Measurements from ENCODE around the gene ADORA1. TPM values are rescaled to one million over a fixed set of nuclear protein-coding genes. Genes with fewer than 3 reads are reported as not detected.

Gene ADORA1
- total RNA-seq, 2 experiments from 2014 or later: not detected

DNA sequence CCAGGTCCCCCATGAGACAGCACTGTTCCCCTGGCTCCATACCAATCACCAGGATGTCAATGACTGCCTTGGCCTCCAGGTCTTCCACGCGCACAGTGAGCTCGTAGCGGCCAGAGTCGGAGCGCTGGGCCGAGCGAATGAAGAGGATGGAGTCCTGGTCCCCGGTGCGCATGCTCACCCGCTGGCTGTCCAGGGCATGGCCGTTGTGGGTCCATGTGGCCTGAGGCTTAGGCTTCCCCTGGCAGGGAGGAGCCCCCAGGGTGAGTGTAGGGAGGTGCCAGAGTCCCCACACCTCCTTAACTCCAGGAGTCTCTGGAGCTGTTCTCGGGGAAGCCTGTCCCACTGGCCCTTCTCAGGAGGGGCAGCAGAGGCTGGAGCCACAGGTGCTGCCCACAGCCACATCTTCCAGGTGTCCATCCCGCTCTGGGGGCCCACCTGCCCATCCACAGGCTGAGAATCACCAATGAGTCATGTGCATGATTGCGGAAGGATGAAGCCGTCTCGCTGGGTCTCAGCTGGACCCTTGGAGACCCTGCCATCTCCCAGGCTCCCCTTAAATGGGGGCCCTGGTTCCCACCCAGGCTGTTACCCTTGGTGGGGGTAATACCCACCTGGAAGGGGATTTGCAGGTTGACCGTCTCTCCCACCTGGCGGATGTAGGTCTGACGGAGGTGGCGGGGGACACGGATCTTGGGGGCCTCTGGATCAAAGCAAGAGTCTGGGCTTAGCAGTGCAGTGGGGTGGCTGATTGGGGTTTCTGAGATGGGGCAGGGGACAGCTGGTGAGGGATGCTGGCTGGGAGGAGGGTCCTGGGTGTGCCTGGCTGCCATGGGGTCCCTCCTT, 44.0 kb downstream of the ADORA1 start:
- CTCF ChIA-PET (ENCODE audit: unreplicated experiment): interaction anchor here (0.6 kb wide), 1 partner anchor 420 kb away, joined by 3 read pairs; no protein-coding TSS in a partner anchor
- Histone ChIP-seq H3K79me2 (ENCODE audit: insufficient read depth, low read depth, low read length) (no peaks in the 10 kb centered on the region), H3K9me3 (ENCODE audit: low read length) (no peaks in the 10 kb centered on the region), H4K20me1 (ENCODE audit: insufficient read depth, low read length) (no peaks in the 10 kb centered on the region), H3K4me2 (ENCODE audit: low read length) (no peak overlapping the region), H3K4me3 (ENCODE audit: low read depth, low read length, poor library complexity, severe bottlenecking) (no peak overlapping the region), H3K36me3 (ENCODE audit: insufficient read depth, low read length) (no peaks in the 10 kb centered on the region), H2AFZ (ENCODE audit: low read length) (no peak overlapping the region), H3K9me2 (ENCODE audit: insufficient read depth, low read length) (no peaks in the 10 kb centered on the region), H3K27ac (ENCODE audit: low read depth, low read length, poor library complexity, severe bottlenecking) (no peak overlapping the region), H3K4me1 (ENCODE audit: insufficient read depth, low read length, poor library complexity, severe bottlenecking) (no peaks in the 10 kb centered on the region)
- DNase-seq (ENCODE audit: low spot score): no peak
- intact Hi-C loops (cut with micrococcal nuclease; ENCODE audit: unreplicated experiment): loop anchor here (2.0 kb wide), 1 partner anchor 133 kb away; no protein-coding TSS in a partner anchor
- no TSS peak for BruUV-seq (replicated peaks)
- POLR2A ChIA-PET: no interaction called here
- no peak for TF ChIP-seq CTCF (conservative IDR thresholded peaks at IDR 0.05; ENCODE audit: low read length)
- TF ChIP-seq EZH2phosphoT487 (IDR thresholded peaks at IDR 0.05; ENCODE audit: borderline replicate concordance, low read depth, low read length): no peak

DNA sequence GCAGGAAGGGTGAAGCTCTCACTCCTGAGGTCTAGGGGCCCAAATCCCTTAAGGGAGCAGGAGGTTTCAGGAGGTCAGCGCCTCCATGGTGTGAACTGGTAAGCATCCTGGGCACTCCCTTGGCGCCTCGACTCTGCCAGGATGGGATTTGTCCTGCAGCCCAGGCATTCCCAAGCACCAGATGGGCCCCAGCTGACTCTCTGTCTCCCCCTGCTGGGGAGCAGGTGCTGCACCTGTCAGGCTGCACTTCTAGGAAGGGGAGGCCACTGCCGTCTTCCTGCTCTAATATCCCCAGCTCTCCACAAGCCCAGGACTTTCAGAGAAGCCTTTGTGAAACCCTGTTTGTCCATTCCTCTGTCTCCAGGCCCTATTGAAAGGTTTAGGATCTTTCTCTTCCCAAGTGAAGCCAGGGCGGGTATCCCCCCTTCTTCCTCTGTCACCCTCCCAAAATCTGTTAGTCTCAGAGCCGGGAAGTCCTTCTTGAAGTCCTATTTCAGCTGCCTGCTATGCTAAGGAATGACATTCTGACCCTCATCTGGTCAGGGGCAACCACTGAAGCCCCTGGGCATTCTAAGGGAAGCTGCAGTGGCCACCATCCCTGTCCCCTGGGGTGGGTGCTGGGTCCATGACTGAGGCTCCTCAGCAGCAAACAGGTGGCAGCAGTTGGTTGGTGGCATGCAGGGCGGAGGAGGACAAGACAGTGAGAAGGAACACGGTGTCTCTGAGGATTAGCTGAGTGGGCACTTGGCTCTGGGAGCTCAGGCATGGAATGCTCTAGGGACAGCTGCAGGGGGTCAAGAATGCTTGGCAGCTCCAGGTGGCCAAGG, 44.9 kb downstream of the ADORA1 start:
- TF ChIP-seq EZH2phosphoT487 (IDR thresholded peaks at IDR 0.05; ENCODE audit: borderline replicate concordance, low read depth, low read length) (no peak), CTCF (conservative IDR thresholded peaks at IDR 0.05; ENCODE audit: low read length) (peak; percentile 80)
- ChIA-PET POLR2A (no interaction called here), CTCF (ENCODE audit: unreplicated experiment) (interaction anchor here (1.1 kb wide), 1 partner anchor 35 kb away, joined by 4 read pairs; no protein-coding TSS in a partner anchor)
- Histone ChIP-seq H3K79me2 (ENCODE audit: insufficient read depth, low read depth, low read length) (no peaks in the 10 kb centered on the region), H3K27ac (ENCODE audit: low read depth, low read length, poor library complexity, severe bottlenecking) (no peak overlapping the region), H3K4me2 (ENCODE audit: low read length) (no peak overlapping the region), H3K4me3 (ENCODE audit: low read depth, low read length, poor library complexity, severe bottlenecking) (no peak overlapping the region), H2AFZ (ENCODE audit: low read length) (no peak overlapping the region), H4K20me1 (ENCODE audit: insufficient read depth, low read length) (no peaks in the 10 kb centered on the region), H3K36me3 (ENCODE audit: insufficient read depth, low read length) (no peaks in the 10 kb centered on the region), H3K9me2 (ENCODE audit: insufficient read depth, low read length) (no peaks in the 10 kb centered on the region), H3K9me3 (ENCODE audit: low read length) (no peaks in the 10 kb centered on the region), H3K4me1 (ENCODE audit: insufficient read depth, low read length, poor library complexity, severe bottlenecking) (no peaks in the 10 kb centered on the region)
- BruUV-seq (replicated peaks): no TSS peak
- intact Hi-C loops (cut with micrococcal nuclease; ENCODE audit: unreplicated experiment): loop anchor here (2.0 kb wide), 1 partner anchor 134 kb away; no protein-coding TSS in a partner anchor
- DNase-seq (ENCODE audit: low spot score): peak; percentile 59
